GM19328 (cell line): Measurements from ENCODE around the gene SYNDIG1.

Experiments used
- ATAC-seq: cut with Tn5 transposase; IDR thresholded peaks from one replicate; pipeline ENCODE4 v1.9.1; 2021; ENCODE audit warnings: mild to moderate bottlenecking, moderate library complexity; ENCODE audit not compliant: unreplicated experiment

SYNDIG1 gene

DNA sequence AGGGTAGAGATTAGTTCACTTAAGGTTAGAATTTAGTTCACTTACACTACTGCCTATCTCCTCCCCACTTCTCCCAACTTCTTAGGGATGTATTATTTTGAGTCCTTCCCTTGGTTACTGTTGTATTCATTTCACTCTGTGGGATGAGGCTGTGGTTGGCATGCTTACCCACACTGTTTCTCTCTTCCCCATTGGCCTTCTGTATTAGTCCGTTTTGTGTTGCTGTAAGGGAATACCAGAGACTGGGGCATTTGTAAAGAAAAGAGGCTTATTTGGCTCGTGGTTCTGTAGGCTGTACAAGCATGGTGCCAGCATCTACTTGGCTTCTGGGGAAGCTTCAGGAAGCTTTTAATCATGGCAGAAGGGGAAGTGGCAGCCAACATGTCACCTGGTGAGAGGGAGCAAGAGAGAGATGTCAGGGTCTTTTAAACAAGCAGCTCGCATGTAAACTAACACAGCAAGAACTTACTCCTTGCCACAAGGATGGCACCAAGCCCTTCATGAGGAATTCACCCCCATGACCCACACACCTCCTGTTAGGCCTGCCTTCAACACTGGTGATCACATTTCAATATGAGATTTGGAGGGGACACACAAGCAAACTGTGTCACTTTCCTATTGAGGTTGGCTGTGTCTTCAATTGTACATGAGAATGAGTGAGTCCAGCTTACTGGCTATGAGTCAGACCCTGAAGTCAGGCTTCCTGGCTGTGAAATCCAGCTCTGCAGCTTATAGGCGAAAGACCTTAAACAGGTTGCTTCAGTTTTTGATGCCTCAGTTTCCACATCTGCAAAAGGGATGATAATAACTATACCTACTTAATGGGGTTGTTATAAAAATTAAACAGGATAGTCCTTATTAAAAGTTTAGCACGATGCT, 53.3 kb downstream of the SYNDIG1 start:
- no peak for ATAC-seq

DNA sequence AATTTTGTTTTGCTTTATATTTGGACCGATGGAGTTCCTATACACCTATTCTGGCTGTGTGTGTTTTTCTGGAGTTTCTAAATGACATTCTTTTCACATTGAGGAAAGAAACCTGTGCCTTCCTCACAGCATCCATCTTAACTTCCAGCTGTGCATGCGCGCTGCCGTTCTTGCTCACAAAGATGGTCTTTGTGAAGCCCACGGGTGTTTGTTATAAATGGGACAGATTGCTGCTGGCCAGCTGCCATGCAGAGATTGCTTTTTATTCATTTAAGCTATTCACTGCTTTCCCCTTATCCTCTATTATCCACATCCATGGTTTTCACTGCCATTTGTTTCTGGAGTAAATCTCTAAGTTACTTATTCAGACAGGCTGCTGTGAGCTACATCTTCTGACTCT, 54.2 kb downstream of the SYNDIG1 start:
- ATAC-seq: no peak

DNA sequence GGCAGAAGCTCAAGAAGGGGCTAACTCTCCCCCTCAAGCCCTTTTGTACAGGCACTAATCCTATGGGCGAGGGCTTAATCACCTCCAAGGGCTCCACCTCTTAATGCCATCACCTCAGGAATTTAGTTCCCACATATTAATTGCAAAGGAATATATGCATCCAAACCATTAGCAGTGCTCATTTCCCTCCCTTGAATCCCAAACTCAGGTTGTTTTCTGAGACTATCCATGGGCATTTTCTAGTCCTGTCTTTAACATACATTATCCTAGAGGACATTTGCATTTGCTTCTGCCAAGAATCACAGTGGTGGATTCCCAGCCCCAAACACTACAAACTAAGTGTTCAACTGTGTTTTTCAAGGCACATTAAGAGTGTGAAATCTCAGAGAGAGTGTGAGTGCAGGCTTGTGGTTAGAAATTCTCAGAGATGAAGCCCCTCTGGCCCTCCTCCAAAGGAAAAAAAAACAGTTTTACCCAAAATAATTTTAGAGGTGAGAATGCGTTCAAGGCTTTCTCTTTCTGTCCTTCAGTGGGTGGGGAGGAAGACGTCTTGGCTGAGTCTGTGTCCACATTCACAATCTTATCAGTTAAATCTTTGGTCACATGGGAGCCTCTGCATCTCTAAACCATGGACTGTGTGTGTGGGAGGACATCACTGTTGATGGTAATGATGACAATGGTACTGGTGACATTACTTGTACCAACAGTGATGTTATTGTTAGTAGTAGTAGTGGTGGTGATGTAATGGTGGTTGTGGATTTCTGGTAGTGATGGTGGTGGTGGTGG, 59.3 kb downstream of the SYNDIG1 start:
- no peak for ATAC-seq

DNA sequence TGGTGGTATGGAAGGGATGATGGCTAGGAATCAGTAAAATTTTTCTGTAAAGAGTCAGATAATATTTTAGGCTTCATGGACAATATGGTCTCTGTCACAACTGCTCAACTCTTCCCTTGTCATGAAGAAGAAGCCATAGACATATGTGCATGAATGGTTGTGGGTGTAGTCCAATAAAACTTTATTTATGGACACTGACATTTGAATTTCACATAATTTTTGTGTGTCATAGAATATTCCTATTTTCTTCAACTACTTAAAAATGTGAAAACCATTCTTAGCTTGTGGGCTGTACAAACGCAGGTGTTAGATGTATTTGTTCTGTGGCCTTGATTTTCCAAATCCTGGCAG, 59.9 kb downstream of the SYNDIG1 start:
- no peak for ATAC-seq

DNA sequence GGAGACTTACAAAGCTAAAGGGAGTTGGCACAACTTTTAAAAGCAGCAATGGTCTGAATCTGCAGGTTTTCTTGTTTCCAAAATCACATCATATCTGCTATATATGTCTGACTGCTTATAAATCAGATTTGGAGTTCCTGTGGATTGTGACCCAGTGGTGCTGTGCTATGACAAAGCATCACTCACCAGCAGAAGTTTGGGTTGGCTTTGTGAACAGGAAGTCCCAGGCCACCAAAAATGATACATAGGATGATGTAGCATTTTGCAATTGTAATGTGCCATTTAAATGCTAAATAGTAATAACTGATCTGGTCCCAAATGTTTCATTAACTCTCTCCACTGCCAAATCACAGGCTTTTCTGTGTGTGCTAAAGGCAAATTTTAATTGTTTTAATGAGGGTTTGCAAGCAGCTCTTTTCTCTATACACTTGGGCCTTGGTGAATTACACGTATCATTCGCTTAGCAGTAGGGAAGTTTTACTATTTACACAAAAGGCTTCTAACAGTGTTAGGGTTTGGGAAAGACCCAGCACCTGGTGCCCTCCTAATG, 60.8 kb downstream of the SYNDIG1 start:
- no peak for ATAC-seq

DNA sequence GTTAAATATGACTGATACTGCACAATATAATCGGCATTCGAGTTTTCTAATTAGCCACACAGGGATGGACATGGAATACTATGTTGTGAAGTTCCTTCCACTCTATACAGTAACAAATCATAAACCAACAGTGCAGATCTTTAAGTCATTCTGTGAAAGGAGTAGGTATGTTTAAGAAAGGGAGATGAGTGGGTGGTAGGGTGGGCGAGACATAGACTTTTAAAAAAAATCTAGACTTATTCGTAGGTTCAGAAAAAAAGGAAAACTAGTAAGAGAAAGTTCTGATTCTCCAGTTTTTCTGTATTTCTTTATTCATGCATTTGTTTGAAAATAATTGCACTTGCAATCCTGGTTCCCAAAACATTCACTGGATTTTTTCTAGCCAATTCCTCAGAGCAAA, 61.8 kb downstream of the SYNDIG1 start:
- no peak for ATAC-seq

GRCh38 chr20:24531631-24532419, 62.4 kb downstream of the SYNDIG1 start:
- no peak for ATAC-seq

DNA sequence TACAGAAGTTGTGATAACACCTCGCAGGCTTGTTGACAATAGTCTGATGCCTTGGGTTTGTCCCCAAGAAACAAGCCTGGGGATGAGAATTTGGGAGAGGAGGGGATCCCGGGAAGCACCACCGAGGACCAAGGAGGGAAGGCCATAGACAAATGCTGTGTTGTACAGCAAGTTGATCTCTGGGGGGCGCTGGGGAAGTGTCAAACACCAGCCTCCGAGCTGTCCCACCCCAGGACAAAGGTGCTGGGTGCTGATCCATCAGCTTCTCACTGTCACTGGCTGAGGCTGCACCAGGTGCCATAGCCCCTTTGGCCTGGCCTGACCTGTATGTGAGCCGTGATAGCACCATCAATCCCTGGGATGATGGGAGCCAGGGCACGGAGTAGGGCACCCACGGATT, 64.0 kb downstream of the SYNDIG1 start:
- ATAC-seq: no peak

GRCh38 chr20:24534282-24534681, 64.9 kb downstream of the SYNDIG1 start:
- ATAC-seq: no peak

GRCh38 chr20:24535941-24536730, 66.7 kb downstream of the SYNDIG1 start:
- ATAC-seq: no peak

GRCh38 chr20:24537210-24537609, 67.8 kb downstream of the SYNDIG1 start:
- ATAC-seq: no peak

GRCh38 chr20:24542721-24543120, 73.3 kb downstream of the SYNDIG1 start:
- no peak for ATAC-seq

DNA sequence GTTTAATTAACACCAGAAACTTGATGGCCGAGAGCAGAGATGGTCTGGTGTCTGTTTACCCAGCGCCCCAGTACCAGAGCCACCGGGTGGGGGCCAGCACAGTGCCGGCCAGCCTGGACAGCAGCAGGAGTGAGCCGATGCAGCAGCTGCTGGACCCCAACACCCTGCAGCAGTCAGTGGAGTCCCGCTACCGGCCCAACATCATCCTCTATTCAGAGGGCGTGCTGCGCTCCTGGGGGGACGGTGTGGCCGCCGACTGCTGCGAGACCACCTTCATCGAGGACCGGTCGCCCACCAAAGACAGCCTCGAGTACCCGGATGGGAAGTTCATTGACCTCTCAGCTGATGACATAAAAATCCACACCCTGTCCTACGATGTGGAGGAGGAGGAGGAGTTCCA, 73.7 kb downstream of the SYNDIG1 start:
- no peak for ATAC-seq

- no peak for ATAC-seq
Observed at GRCh38 chr20:24543741-24544140, 74.3 kb downstream of the SYNDIG1 start.

GRCh38 chr20:24544371-24544770, 74.9 kb downstream of the SYNDIG1 start:
- no peak for ATAC-seq

DNA sequence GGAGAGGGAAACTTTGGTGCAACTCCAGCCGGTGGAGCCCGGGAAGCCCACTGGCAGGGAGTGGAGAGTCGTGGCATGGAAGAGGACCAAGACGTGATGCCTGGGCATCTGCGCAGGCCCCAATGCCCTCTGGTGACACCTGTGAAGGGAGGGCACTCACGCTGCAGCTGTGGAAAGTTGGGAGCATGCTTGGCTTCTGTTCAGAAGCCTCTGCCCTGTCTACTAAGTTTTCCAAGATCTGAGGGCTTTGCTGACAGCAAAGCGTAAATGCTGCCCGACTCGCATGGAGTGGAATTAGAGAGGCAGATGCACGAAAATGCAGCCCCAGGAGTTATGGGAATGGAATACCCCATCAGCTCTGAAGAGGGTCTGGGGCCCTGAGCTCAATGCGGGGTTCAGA, 75.7 kb downstream of the SYNDIG1 start:
- no peak for ATAC-seq

DNA sequence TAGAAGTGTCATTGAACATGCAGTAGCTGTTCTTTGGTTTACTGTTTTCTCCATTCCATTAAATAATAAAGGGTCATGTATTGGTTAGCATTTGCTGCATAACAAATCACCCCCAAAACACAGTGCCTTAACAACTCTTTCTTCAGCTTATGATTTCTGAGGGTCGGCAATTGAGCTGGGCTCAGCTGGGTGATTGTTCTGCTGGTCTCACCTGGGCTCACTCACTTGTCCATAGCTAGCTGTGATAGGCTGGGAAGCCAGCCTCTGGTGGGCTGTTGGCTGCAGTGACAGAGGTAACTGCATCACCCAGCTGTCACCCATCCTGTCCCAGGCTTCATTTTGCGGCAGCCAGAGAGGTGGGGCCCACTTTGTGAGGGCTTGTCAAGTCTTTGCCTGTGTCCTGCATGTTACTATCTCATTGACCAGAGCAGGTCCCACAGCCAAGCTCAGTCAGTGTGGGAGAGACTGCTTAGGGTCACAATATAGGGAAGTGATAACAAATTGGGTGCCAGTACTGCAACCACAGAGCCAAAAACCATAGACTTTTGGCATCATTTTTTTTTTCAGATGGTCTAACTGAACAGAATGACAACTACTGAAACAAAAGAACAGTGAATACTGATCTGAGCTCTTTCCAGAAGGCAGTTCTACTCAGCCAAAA, 76.9 kb downstream of the SYNDIG1 start:
- ATAC-seq: no peak

DNA sequence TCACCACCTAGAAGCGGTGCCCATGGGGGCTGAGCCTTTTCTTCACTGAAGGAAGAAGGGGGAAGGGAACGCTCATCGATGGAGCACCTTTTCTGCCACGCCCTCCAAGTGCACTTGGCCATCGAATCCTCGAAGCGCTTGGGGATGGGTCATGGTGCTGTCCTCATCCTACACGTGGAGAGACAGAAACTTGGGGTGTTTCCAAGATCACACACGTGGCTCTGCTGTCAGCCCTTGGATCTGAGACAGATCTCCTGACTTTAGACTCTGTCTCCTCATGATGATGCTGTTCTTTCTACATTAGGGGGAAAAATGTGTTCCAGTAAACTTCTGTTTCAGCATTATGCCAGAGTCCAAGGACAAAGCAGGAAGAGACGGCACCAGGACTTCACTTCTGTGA, 78.5 kb downstream of the SYNDIG1 start:
- ATAC-seq: no peak

- no peak for ATAC-seq
Observed at GRCh38 chr20:24559114-24559732, 89.8 kb downstream of the SYNDIG1 start.
